T47D (cell line): ENCODE results near the gene GAB2.
A peak's percentile ranks its signal among the peaks of the same experiment; 100 is the strongest.

Experiments
- DNase-seq, 2 experiments: peaks; one replicate each; pipeline versions ENCODE4 v3.0.0 to v3.0.0-alpha.2; 2011 to 2012; ENCODE audit warnings: low read depth in 1 of 2, low spot score in 1 of 2
- JUND ChIP-seq: IDR thresholded peaks from 2 replicates; pipeline ENCODE4 v1.6.1; 2012; ENCODE audit warnings: low read depth
- in situ Hi-C: cut with HindIII; loops from 2 replicates; pipeline ENCODE4 v1.10.0; 2016; ENCODE audit warnings: low sequenced_read_pairs, low pct_unique_long_range_greater_than_20kb

GAB2 gene

GRCh38 chr11:78315724-78316123 is 101.9 kb downstream of the GAB2 start:
- DNase-seq, result no peak
- in situ Hi-C loops, result no loop called here
- no peak for TF ChIP-seq JUND

GRCh38 chr11:78314762-78315161 is 102.9 kb downstream of the GAB2 start:
- in situ Hi-C loops, result no loop called here
- DNase-seq, result no peak
- TF ChIP-seq JUND, result no peak

- no peak for TF ChIP-seq JUND
- in situ Hi-C loops, result no loop called here
- no peak for DNase-seq
These were observed 103.7 kb downstream of the GAB2 start for GRCh38 chr11:78313898-78314297.

GRCh38 chr11:78313181-78313795 is 104.3 kb downstream of the GAB2 start:
- no peak for TF ChIP-seq JUND
- in situ Hi-C loops, result no loop called here
- DNase-seq, result peak in 1 of 2 experiments; percentile 28

GRCh38 chr11:78312712-78313111 is 104.9 kb downstream of the GAB2 start:
- in situ Hi-C loops, result no loop called here
- no peak for DNase-seq
- no peak for TF ChIP-seq JUND

GRCh38 chr11:78311702-78312371 is 105.8 kb downstream of the GAB2 start:
- TF ChIP-seq JUND, result no peak
- in situ Hi-C loops, result no loop called here
- peak; percentile 28 to 87 for DNase-seq

- no peak for TF ChIP-seq JUND
- in situ Hi-C loops, result no loop called here
These were observed 107.1 kb downstream of the GAB2 start for GRCh38 chr11:78310500-78310909.

GRCh38 chr11:78304201-78304600 is 113.4 kb downstream of the GAB2 start:
- no peak for TF ChIP-seq JUND
- in situ Hi-C loops, result no loop called here
- DNase-seq, result no peak

More at GRCh38 chr11:78310500-78310909, 107.1 kb downstream of the GAB2 start:
- DNase-seq, result no peak

GRCh38 chr11:78300108-78300839 is 117.3 kb downstream of the GAB2 start:
- in situ Hi-C loops, result no loop called here
- no peak for TF ChIP-seq JUND
- no peak for DNase-seq

- no peak for DNase-seq
- TF ChIP-seq JUND, result no peak
- in situ Hi-C loops, result no loop called here
These were observed 118.5 kb downstream of the GAB2 start for GRCh38 chr11:78299000-78299710.

- in situ Hi-C loops, result no loop called here
- no peak for DNase-seq
- no peak for TF ChIP-seq JUND
These were observed 119.3 kb downstream of the GAB2 start for GRCh38 chr11:78298291-78298771.
